Endothelial cell of umbilical vein (primary cell): ENCODE results near the gene IGSF9B. TPM values are rescaled to one million over a fixed set of nuclear protein-coding genes. Genes with fewer than 3 reads are reported as not detected.

Experiments used
- BruUV-seq: library from RNA; stranded (reverse); fragments of 400-500 nt; replicated peaks from 2 replicates; lab custom pipeline; 2021; lab: Mats Ljungman, UMichigan
- CTCF ChIA-PET: fragments of 300-600, 350-600 bp; sonication (Branson Sonifier 250); formaldehyde crosslinking; loops from one replicate; lab custom pipeline; 2021; ENCODE audit warnings: antibody characterized with exemption, inconsistent platforms; lab: Charles Lee
- POLR2A ChIA-PET: fragments of 300-600, 350-600 bp; sonication (Branson Sonifier 250); formaldehyde crosslinking; loops from one replicate; lab custom pipeline; 2021; ENCODE audit warnings: antibody characterized with exemption, inconsistent platforms; lab: Charles Lee
- DNase-seq: peaks from one replicate; pipeline ENCODE4 v3.0.0-alpha.2; 2011; ENCODE audit warnings: low read depth, low spot score
- FAIRE-seq: peaks from 2 replicates; lab custom pipeline; 2011; peaks lifted over from hg19 to GRCh38; lab: Jason Lieb, UNC
- H2AFZ ChIP-seq: 2 replicates; pipeline ENCODE4 v1.6.0; 2012; ENCODE audit warnings: low read depth, low read length, control low read depth, inconsistent platforms
- H3K27ac ChIP-seq: 2 replicates; pipeline ENCODE4 v1.5.1; 2011; ENCODE audit warnings: low read depth, mild to moderate bottlenecking, control low read depth, low read length, moderate library complexity; ENCODE audit not compliant: insufficient read depth
- H3K27me3 ChIP-seq, 2 experiments: 2 replicates each; pipeline versions ENCODE4 v1.6.0 to v1.6.1; 2011; ENCODE audit warnings: low read length in 2 of 2, mixed read lengths in 1 of 2; ENCODE audit not compliant: control insufficient read depth in 2 of 2, insufficient read depth in 2 of 2
- H3K36me3 ChIP-seq, 2 experiments: 2 replicates in 1 of 2; 3 replicates in 1 of 2; pipeline ENCODE4 v1.5.1; 2011; ENCODE audit warnings: low read length in 2 of 2, mild to moderate bottlenecking in 1 of 2, moderate library complexity in 1 of 2; ENCODE audit not compliant: control insufficient read depth in 2 of 2, insufficient read depth in 2 of 2; ENCODE audit errors: extremely low read depth in 1 of 2
- H3K4me1 ChIP-seq: 3 replicates; pipeline ENCODE4 v1.5.1; 2011; ENCODE audit warnings: mild to moderate bottlenecking, low read length; ENCODE audit not compliant: control insufficient read depth, insufficient read depth; ENCODE audit errors: extremely low read depth
- H3K4me2 ChIP-seq: 2 replicates; pipeline ENCODE4 v1.6.1; 2011; ENCODE audit warnings: low read length, control low read depth, mixed read lengths; ENCODE audit not compliant: insufficient read depth
- H3K4me3 ChIP-seq, 3 experiments: fragments of 200-600 bp in 1 of 3; sonication (generic), shearing (Covaris generic) in 1 of 3; replicated peaks in 1 of 3; 2 replicates each; pipeline ENCODE4 v1.5.1; 2011 to 2016; ENCODE audit warnings: control low read depth in 3 of 3, low read length in 3 of 3, mild to moderate bottlenecking in 2 of 3, inconsistent platforms in 1 of 3, low read depth in 1 of 3, moderate library complexity in 1 of 3; ENCODE audit not compliant: insufficient read depth in 1 of 3
- H3K79me2 ChIP-seq: 2 replicates; pipeline ENCODE4 v1.6.0; 2012; ENCODE audit warnings: low read length, inconsistent platforms; ENCODE audit not compliant: control insufficient read depth, insufficient read depth
- H3K9ac ChIP-seq: replicated peaks from 2 replicates; pipeline ENCODE3; 2011; ENCODE audit warnings: low read length, control low read depth; ENCODE audit not compliant: insufficient read depth; ENCODE audit errors: extremely low read depth
- H3K9me1 ChIP-seq: replicated peaks from 3 replicates; pipeline ENCODE4 v1.6.0; 2011; ENCODE audit warnings: mild to moderate bottlenecking, low read length; ENCODE audit not compliant: control insufficient read depth, insufficient read depth; ENCODE audit errors: extremely low read depth
- H3K9me3 ChIP-seq: replicated peaks from 2 replicates; pipeline ENCODE4 v1.5.1; 2012; ENCODE audit warnings: low read length, inconsistent platforms; ENCODE audit not compliant: control insufficient read depth, insufficient read depth
- H4K20me1 ChIP-seq: replicated peaks from 2 replicates; pipeline ENCODE3; 2011; ENCODE audit warnings: mild to moderate bottlenecking, low read length; ENCODE audit not compliant: control insufficient read depth, insufficient read depth; ENCODE audit errors: extremely low read depth
- EZH2 ChIP-seq: IDR thresholded peaks from 2 replicates; pipeline ENCODE4 v1.6.1; 2012; ENCODE audit warnings: borderline replicate concordance, low read depth, mild to moderate bottlenecking, moderate library complexity, low read length, inconsistent platforms; ENCODE audit not compliant: severe bottlenecking
- FOS ChIP-seq: IDR thresholded peaks from 2 replicates; pipeline ENCODE4 v1.6.1; 2011; ENCODE audit warnings: mild to moderate bottlenecking, low read length, moderate library complexity, borderline replicate concordance; ENCODE audit not compliant: insufficient read depth
- GATA2 ChIP-seq: IDR thresholded peaks from 2 replicates; pipeline ENCODE4 v1.7.0; 2011; ENCODE audit warnings: low read depth, mild to moderate bottlenecking, moderate library complexity, mixed read lengths, low read length; ENCODE audit not compliant: insufficient read length, insufficient read depth
- JUN ChIP-seq: IDR thresholded peaks from 2 replicates; pipeline ENCODE4 v1.6.1; 2011; ENCODE audit warnings: borderline replicate concordance, low read depth; ENCODE audit not compliant: insufficient read length, insufficient read depth
- MYC ChIP-seq: IDR thresholded peaks from one replicate; pipeline ENCODE4 v1.6.1; 2011; ENCODE audit warnings: mild to moderate bottlenecking, low read depth, low read length
- POLR2A ChIP-seq: IDR thresholded peaks from 2 replicates; pipeline ENCODE4 v1.6.1; 2012; ENCODE audit warnings: low read depth, mild to moderate bottlenecking, control low read depth, low read length
- POLR2AphosphoS5 ChIP-seq: IDR thresholded peaks from 2 replicates; pipeline ENCODE4 v1.6.1; 2012; ENCODE audit warnings: low read depth, mild to moderate bottlenecking, control low read depth, low read length, moderate library complexity; ENCODE audit not compliant: insufficient read depth
- dilution Hi-C: fragments of 300-500 bp; cut with MboI; formaldehyde crosslinking; loops from one replicate; pipeline ENCODE4 v1.15.0; 2019; ENCODE audit warnings: low sequenced_read_pairs; ENCODE audit not compliant: extremely low pct_ligation_motif_present
- intact Hi-C: fragments of 100-400 bp; cut with micrococcal nuclease; formaldehyde crosslinking; loops from one replicate; pipeline ENCODE4 v1.10.0; 2022
- polyA plus RNA-seq, 4 experiments: library from polyadenylated mRNA; depleted of rRNA in 3 of 4; stranded (reverse) in 3 of 4; unstranded in 1 of 4; fragments of >200 nt; gene quantifications; 2 replicates each; pipeline versions ENCODE4 v1.2.1 to v1.2.3, GENCODE V29; 2011 to 2012; ENCODE audit warnings: missing spikeins in 1 of 4
- total RNA-seq: library from RNA; stranded (reverse); gene quantifications from 2 replicates; pipeline ENCODE4 v1.2.3, GENCODE V29; 2021
- TF ChIP-seq, protein P1 (sequence below): IDR thresholded peaks from 2 replicates; pipeline ENCODE4 v1.6.1; 2011; ENCODE audit not compliant: insufficient read depth, insufficient read length
- TF ChIP-seq, protein P2 (sequence below), 2 donors: IDR thresholded peaks; 1 replicate in 1 of 2; 2 replicates in 1 of 2; pipeline ENCODE4 v1.5.1; 2011; ENCODE audit warnings: low read length in 2 of 2, mild to moderate bottlenecking in 2 of 2, moderate library complexity in 2 of 2, control low read depth in 1 of 2, inconsistent platforms in 1 of 2, low read depth in 1 of 2; ENCODE audit not compliant: insufficient read depth in 1 of 2; ENCODE audit errors: extremely low read depth in 1 of 2

IGSF9B gene
- total and polyA plus RNA-seq, 2 donors (not counting 3 experiments of a cell fraction or from before 2014, with no cell fraction given) = 0.15 to 0.18 TPM

DNA sequence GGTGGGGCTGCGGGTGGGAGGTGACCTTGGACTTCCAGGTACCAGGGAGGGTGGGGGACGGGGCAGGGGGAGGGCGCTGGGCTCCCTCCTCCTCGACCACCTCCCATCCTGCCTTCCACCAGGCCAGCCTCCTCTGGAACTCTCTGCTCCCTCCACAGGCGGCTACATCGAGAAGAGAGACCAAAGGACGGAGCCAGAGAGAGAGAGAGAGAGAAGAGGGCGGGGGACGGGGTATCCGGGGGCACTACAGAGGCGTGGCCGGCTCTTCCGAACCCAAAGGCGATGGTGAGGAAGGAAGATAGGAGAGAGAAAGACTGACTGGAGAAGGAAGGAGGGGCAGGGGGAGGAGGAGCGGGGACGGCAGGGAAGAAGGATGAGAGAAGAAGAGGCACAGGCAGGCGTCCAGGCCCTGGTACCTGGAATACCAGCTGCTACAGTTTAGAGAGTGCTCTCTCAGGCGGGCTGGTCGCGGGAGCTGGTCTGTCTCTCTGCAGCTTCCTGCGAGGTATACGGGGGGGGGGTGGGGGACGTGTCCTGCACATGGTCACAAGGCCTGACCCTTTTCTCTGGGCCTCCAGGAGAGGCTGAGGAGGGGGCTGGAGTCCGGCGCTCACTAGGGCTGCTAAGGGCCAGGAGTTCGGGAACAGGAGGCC, 38.0 kb downstream of the IGSF9B start:
- dilution Hi-C loops = no loop called here
- Histone ChIP-seq H3K4me3 (no peak overlapping the region), H4K20me1 (no peaks in the 10 kb centered on the region), H3K9ac (no peak overlapping the region), H3K4me1 (no peaks in the 10 kb centered on the region), H3K9me1 (no peaks in the 10 kb centered on the region), H3K36me3 (no peaks in the 10 kb centered on the region), H3K27me3 (no peaks in the 10 kb centered on the region), H3K79me2 (no peaks in the 10 kb centered on the region), H3K27ac (no peak overlapping the region), H2AFZ (no peak overlapping the region), H3K4me2 (no peak overlapping the region), H3K9me3 (no peaks in the 10 kb centered on the region)
- TF ChIP-seq, protein P1, sequence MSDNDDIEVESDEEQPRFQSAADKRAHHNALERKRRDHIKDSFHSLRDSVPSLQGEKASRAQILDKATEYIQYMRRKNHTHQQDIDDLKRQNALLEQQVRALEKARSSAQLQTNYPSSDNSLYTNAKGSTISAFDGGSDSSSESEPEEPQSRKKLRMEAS = no peak
- no peak for TF ChIP-seq POLR2A
- TF ChIP-seq POLR2AphosphoS5 = no peak
- no peak for TF ChIP-seq EZH2
- no peak for TF ChIP-seq FOS
- TF ChIP-seq, protein P2, sequence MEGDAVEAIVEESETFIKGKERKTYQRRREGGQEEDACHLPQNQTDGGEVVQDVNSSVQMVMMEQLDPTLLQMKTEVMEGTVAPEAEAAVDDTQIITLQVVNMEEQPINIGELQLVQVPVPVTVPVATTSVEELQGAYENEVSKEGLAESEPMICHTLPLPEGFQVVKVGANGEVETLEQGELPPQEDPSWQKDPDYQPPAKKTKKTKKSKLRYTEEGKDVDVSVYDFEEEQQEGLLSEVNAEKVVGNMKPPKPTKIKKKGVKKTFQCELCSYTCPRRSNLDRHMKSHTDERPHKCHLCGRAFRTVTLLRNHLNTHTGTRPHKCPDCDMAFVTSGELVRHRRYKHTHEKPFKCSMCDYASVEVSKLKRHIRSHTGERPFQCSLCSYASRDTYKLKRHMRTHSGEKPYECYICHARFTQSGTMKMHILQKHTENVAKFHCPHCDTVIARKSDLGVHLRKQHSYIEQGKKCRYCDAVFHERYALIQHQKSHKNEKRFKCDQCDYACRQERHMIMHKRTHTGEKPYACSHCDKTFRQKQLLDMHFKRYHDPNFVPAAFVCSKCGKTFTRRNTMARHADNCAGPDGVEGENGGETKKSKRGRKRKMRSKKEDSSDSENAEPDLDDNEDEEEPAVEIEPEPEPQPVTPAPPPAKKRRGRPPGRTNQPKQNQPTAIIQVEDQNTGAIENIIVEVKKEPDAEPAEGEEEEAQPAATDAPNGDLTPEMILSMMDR (IDR thresholded peaks at IDR 0.05; ENCODE audit: extremely low read depth in 1 of 2, insufficient read depth in 1 of 2, low read depth in 1 of 2, low read length in 2 of 2) = no peak
- TF ChIP-seq JUN = no peak
- no peak for TF ChIP-seq GATA2
- TF ChIP-seq MYC = no peak
- no peak for FAIRE-seq
- CTCF ChIA-PET = no interaction called here
- intact Hi-C loops = no loop called here
- POLR2A ChIA-PET = no interaction called here
- no TSS peak for BruUV-seq
- no peak for DNase-seq
